Naive B cell (primary cell): Measurements from ENCODE around the gene XYLT1. TPM values are rescaled to one million over a fixed set of nuclear protein-coding genes. Genes with fewer than 3 reads are reported as not detected.
A peak's percentile ranks its signal among the peaks of the same experiment; 100 is the strongest.

Experiments
- ATAC-seq, 2 donors: fragments of 150-1000 bp; cut with Tn5 transposase; 2 replicates each; pipeline ENCODE4 v1.10.0; 2021; ENCODE audit warnings: low read depth in 2 of 2, mild to moderate bottlenecking in 2 of 2, moderate library complexity in 2 of 2
- DNase-seq: peaks from one replicate; pipeline ENCODE4 v3.0.0; 2022
- H3K27ac Mint-ChIP-seq, 6 donors: one replicate each; pipeline ENCODE4 v1.8.0; 2020 to 2022; ENCODE audit warnings: mild to moderate bottlenecking in 6 of 6, mixed read lengths in 6 of 6, moderate library complexity in 5 of 6, inconsistent platforms in 2 of 6
- H3K27me3 Mint-ChIP-seq, 3 donors: one replicate each; pipeline ENCODE4 v1.8.0; 2021 to 2022; ENCODE audit warnings: mixed read lengths in 3 of 3, mild to moderate bottlenecking in 1 of 3
- H3K36me3 Mint-ChIP-seq, 2 donors: one replicate each; pipeline ENCODE4 v1.8.0; 2020 to 2022; ENCODE audit warnings: mixed read lengths in 2 of 2, inconsistent platforms in 1 of 2, mild to moderate bottlenecking in 1 of 2
- H3K4me1 Mint-ChIP-seq, 3 donors: one replicate each; pipeline ENCODE4 v1.8.0; 2020 to 2022; ENCODE audit warnings: mixed read lengths in 3 of 3, inconsistent platforms in 1 of 3, mild to moderate bottlenecking in 1 of 3, moderate library complexity in 1 of 3
- H3K4me3 Mint-ChIP-seq, 8 donors: one replicate each; pipeline ENCODE4 v1.8.0; 2020 to 2022; ENCODE audit warnings: mild to moderate bottlenecking in 8 of 8, mixed read lengths in 8 of 8, moderate library complexity in 8 of 8, inconsistent platforms in 2 of 8
- H3K9me3 Mint-ChIP-seq, 7 donors: one replicate each; pipeline ENCODE4 v1.8.0; 2020 to 2022; ENCODE audit warnings: mixed read lengths in 7 of 7, mild to moderate bottlenecking in 5 of 7, inconsistent platforms in 2 of 7, moderate library complexity in 1 of 7
- polyA plus RNA-seq, 6 donors: library from polyadenylated mRNA; unstranded; fragments of 300-500 nt; fragmentation: Illumina TruSeq; gene quantifications; one replicate each; pipeline ENCODE4 v1.2.3, GENCODE V29; 2021; ENCODE audit warnings: low read depth in 6 of 6

The XYLT1 gene
- polyA plus RNA-seq, 6 donors from 2014 or later: 1.7 to 8.7 (median 3.9) TPM

DNA sequence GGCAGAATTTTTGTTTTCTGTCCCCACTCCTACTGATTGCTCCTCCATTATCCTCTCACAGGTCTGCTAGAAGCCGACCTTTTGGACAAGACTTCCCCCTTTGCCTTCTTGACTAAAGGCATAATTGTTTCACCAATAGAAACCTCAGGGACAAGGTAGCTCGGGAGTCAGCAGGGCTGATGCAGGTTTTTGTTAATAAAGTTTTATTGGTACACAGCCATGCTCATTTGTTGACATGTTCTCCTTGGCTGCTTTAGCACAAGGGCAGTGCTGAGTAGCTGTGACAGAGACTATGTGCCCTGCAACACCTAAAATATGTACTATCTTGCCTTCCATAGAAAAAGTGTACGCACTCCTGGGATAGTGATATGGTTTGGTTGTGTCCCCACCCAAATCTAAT is 271.6 kb downstream of the XYLT1 start:
- Mint-ChIP-seq H3K27ac (peak overlapping the region in 3 of 6 donors; percentile 12 to 78 (median 60)), H3K4me1 (peaks cover 11 to 23% (median 20%) of the 10 kb centered on the region in 3 donors), H3K4me3 (no peak overlapping the region), H3K36me3 (peaks cover 37 to 38% of the 10 kb centered on the region in 2 donors), H3K9me3 (no peaks in the 10 kb centered on the region), H3K27me3 (no peaks in the 10 kb centered on the region)
- DNase-seq: no peak
- no peak for ATAC-seq

DNA sequence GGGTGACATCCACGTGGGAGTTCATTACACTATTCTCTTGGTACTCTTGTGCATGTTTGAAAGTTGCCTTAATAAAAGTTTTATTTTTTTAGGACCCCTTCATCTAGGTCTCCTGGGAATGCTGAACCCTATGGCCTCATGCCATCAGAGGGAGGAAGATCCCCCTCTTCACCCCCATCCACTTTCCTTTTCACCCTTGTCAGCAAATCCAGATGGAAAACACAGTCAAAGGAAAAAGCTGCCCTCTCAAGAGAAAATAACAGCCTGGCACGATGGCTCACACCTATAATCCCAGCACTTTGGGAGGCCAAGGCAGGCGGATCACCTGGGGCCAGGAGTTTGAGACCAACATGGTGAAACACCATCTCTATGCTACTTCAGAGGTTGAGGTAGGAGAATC is 274.2 kb downstream of the XYLT1 start:
- Mint-ChIP-seq H3K27ac (peak overlapping the region in 2 of 6 donors; percentile 62 to 65), H3K4me1 (peaks cover 5 to 19% (median 11%) of the 10 kb centered on the region in 3 donors), H3K27me3 (no peaks in the 10 kb centered on the region), H3K9me3 (no peaks in the 10 kb centered on the region), H3K4me3 (no peak overlapping the region), H3K36me3 (peaks cover 37 to 38% of the 10 kb centered on the region in 2 donors)
- ATAC-seq (no peak), DNase-seq (no peak)

GRCh38 chr16:17194190-17194780 is 276.5 kb downstream of the XYLT1 start:
- Mint-ChIP-seq H3K27me3 (no peaks in the 10 kb centered on the region), H3K4me3 (no peak overlapping the region), H3K4me1 (peaks cover 5 to 19% (median 11%) of the 10 kb centered on the region in 3 donors), H3K36me3 (peaks cover 26 to 30% of the 10 kb centered on the region in 2 donors), H3K27ac (no peak overlapping the region), H3K9me3 (peaks cover 0 to 4% (median 0%) of the 10 kb centered on the region in 7 donors)
- ATAC-seq: peak; percentile 37 to 55
- DNase-seq: peak; percentile 28

- peaks cover 0 to 4% (median 0%) of the 10 kb centered on the region in 7 donors for H3K9me3 Mint-ChIP-seq
- H3K27ac Mint-ChIP-seq: no peak overlapping the region
- DNase-seq (no peak), ATAC-seq (no peak)
- peaks cover 5 to 19% (median 11%) of the 10 kb centered on the region in 3 donors for H3K4me1 Mint-ChIP-seq
- peaks cover 31 to 33% of the 10 kb centered on the region in 2 donors for H3K36me3 Mint-ChIP-seq
- no peaks in the 10 kb centered on the region for H3K27me3 Mint-ChIP-seq
- no peak overlapping the region for H3K4me3 Mint-ChIP-seq
Observed at GRCh38 chr16:17193566-17194100, 277.1 kb downstream of the XYLT1 start.

- no peak for ATAC-seq
- Mint-ChIP-seq H3K36me3 (peaks cover 31 to 46% of the 10 kb centered on the region in 2 donors), H3K27me3 (no peaks in the 10 kb centered on the region), H3K4me3 (no peak overlapping the region), H3K4me1 (peaks cover 22 to 25% (median 24%) of the 10 kb centered on the region in 3 donors), H3K27ac (peak overlapping the region in 1 of 6 donors; percentile 45), H3K9me3 (no peaks in the 10 kb centered on the region)
- DNase-seq: no peak
Observed at GRCh38 chr16:17184026-17184425, 286.7 kb downstream of the XYLT1 start.

- ATAC-seq (no peak), DNase-seq (no peak)
- Mint-ChIP-seq H3K27me3 (no peaks in the 10 kb centered on the region), H3K36me3 (peaks cover 0 to 30% of the 10 kb centered on the region in 2 donors), H3K4me3 (no peak overlapping the region), H3K4me1 (peaks cover 29 to 51% (median 36%) of the 10 kb centered on the region in 3 donors), H3K9me3 (peaks cover 0 to 2% (median 0%) of the 10 kb centered on the region in 7 donors), H3K27ac (peak overlapping the region in 5 of 6 donors; percentile 21 to 83 (median 63))
Observed at GRCh38 chr16:17177959-17178905, 292.5 kb downstream of the XYLT1 start.

DNA sequence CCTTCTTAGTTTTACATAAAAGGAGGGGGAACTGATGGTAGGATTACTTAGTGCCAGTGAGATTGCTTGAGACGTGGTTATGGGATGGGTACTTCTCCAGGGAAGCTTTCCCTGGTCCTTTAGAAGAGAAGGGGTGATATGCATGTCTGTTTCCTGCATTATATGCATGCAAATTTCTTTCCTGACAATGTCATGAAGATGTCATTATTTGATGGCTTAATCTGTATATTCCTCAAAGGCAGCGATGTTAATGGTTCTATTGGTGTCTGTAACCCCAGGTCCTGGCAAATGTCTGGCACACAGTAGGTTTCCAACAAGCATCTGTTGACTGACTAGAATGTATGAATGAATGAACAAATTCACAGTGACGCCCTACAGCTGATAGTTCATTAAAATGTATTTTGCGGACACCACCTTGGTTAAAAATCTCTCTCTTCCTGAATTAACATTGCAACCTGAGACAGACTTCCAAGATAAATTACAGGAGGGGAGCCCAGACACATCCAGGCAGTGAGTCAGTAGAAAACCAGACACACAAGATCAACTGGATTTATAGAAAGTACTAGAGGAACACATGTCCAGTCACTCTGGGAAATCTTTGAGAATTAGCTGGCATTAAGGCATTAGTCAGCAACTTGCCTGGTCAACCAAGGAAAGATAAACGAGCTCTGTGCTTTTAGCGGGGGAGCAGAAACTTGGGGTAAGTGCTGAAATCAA is 293.4 kb downstream of the XYLT1 start:
- Mint-ChIP-seq H3K36me3 (peaks cover 0 to 34% of the 10 kb centered on the region in 2 donors), H3K4me1 (peaks cover 34 to 57% (median 44%) of the 10 kb centered on the region in 3 donors), H3K9me3 (peaks cover 0 to 2% (median 0%) of the 10 kb centered on the region in 7 donors), H3K27me3 (no peaks in the 10 kb centered on the region), H3K27ac (peak overlapping the region in 5 of 6 donors; percentile 19 to 87 (median 61)), H3K4me3 (no peak overlapping the region)
- ATAC-seq (no peak), DNase-seq (no peak)

- Mint-ChIP-seq H3K4me3 (no peak overlapping the region), H3K4me1 (peaks cover 37 to 59% (median 51%) of the 10 kb centered on the region in 3 donors), H3K27me3 (no peaks in the 10 kb centered on the region), H3K36me3 (peaks cover 0 to 30% of the 10 kb centered on the region in 2 donors), H3K27ac (peak overlapping the region in 2 of 6 donors; percentile 5 to 30), H3K9me3 (peaks cover 0 to 2% (median 0%) of the 10 kb centered on the region in 7 donors)
- DNase-seq (no peak), ATAC-seq (no peak)
Observed at GRCh38 chr16:17176199-17176598, 294.6 kb downstream of the XYLT1 start.

- DNase-seq (peak; percentile 25), ATAC-seq (peak; percentile 60 to 82)
- no peaks in the 10 kb centered on the region for H3K27me3 Mint-ChIP-seq
- H3K36me3 Mint-ChIP-seq: peaks cover under 1 to 24% of the 10 kb centered on the region in 2 donors
- H3K4me3 Mint-ChIP-seq: peak overlapping the region in 3 of 8 donors; percentile 4 to 68 (median 26)
- H3K9me3 Mint-ChIP-seq: peaks cover 0 to 2% (median 0%) of the 10 kb centered on the region in 7 donors
- peak overlapping the region in 4 of 6 donors; percentile 15 to 78 (median 45) for H3K27ac Mint-ChIP-seq
- peaks cover 30 to 57% (median 39%) of the 10 kb centered on the region in 3 donors for H3K4me1 Mint-ChIP-seq
Observed at GRCh38 chr16:17173281-17173680, 297.5 kb downstream of the XYLT1 start.

DNA sequence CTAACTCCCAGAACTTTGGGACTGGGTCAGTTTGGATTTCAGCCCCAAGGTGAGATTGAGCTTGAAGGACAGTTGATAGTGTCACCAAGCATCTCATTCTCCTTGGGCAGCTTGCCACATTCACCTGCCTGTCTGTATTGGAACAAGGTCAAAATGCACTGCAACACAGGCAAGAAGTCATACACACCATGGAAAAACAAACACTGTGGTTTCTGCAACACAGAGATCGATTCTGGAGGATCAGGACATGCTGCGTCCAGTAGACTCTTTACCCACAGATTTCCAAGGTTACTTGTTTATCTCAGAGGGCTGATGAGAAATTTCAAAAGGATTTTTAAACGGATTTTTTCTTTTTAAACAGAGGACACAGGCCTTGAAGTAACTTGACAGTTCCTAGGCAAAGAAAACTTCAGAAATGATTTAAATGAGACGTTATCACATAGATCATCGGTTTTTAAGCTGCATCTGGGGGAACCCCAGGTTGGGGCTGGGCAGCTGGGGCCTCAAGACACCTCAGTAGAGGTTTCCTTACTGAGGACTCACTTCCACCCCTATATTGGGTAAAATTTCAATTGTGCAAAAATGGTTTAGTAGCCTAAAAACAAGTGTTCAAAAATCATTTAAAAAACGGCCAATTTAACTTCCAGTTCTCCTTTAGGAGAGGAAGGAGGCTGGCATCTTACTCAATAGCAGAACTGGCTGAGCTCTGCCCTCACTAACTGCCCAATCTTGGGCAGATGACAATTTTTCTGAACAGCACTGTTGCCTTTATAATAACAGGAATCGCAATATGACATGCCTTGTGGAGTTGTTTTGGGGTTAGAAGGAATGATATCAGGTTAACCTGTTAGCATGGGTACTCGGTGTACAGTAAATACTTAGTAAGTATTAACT is 299.3 kb downstream of the XYLT1 start:
- peaks cover 34 to 57% (median 53%) of the 10 kb centered on the region in 3 donors for H3K4me1 Mint-ChIP-seq
- peaks cover 0 to 4% (median 0%) of the 10 kb centered on the region in 7 donors for H3K9me3 Mint-ChIP-seq
- peak overlapping the region in 1 of 6 donors; percentile 6 for H3K27ac Mint-ChIP-seq
- no peak for ATAC-seq
- H3K4me3 Mint-ChIP-seq: no peak overlapping the region
- DNase-seq: no peak
- H3K36me3 Mint-ChIP-seq: peaks cover 9 to 34% of the 10 kb centered on the region in 2 donors
- no peaks in the 10 kb centered on the region for H3K27me3 Mint-ChIP-seq

DNA sequence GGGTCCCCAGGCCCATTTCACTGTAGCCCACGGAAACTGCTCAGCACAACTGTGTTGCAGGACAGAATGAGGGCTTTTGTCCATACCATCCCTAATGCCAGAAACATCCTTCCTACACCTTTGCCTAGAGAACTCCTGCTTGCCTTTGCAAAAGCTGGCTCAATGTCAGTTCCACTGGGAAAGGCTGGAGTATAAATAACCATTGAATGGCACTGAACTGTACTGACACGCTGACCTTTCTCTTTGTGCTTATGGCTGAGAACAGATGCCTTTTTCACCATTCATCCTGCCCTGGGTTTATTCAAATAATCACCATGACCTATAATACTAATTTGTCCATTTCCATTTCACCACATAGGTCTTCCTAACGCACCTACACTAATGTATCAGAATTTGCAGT is 300.3 kb downstream of the XYLT1 start:
- H3K4me1 Mint-ChIP-seq: peaks cover 39 to 61% (median 59%) of the 10 kb centered on the region in 3 donors
- peaks cover 0 to 4% (median 0%) of the 10 kb centered on the region in 7 donors for H3K9me3 Mint-ChIP-seq
- peaks cover 9 to 27% of the 10 kb centered on the region in 2 donors for H3K36me3 Mint-ChIP-seq
- no peaks in the 10 kb centered on the region for H3K27me3 Mint-ChIP-seq
- H3K4me3 Mint-ChIP-seq: no peak overlapping the region
- H3K27ac Mint-ChIP-seq: peak overlapping the region in 1 of 6 donors; percentile 3
- ATAC-seq: no peak
- no peak for DNase-seq

GRCh38 chr16:17168181-17168580 is 302.6 kb downstream of the XYLT1 start:
- DNase-seq: no peak
- Mint-ChIP-seq H3K4me3 (no peak overlapping the region), H3K27me3 (no peaks in the 10 kb centered on the region), H3K4me1 (peaks cover 46 to 69% (median 67%) of the 10 kb centered on the region in 3 donors), H3K9me3 (peaks cover 0 to 4% (median 0%) of the 10 kb centered on the region in 7 donors), H3K27ac (peak overlapping the region in 2 of 6 donors; percentile 38 to 46), H3K36me3 (peaks cover 9 to 17% of the 10 kb centered on the region in 2 donors)
- no peak for ATAC-seq
